DOHH2 (cell line): Measurements from ENCODE around the gene SNX3.

ENCODE experiments used
- H3F3A ChIP-seq: fragments of 200-600 bp; sonication (generic), shearing (Covaris generic); 2 replicates; pipeline ENCODE4 v1.6.0; 2016; ENCODE audit warnings: antibody characterized with exemption, mild to moderate bottlenecking; ENCODE audit not compliant: control insufficient read depth, insufficient read depth
- H3K27ac ChIP-seq: fragments of 200-600 bp; sonication (generic); 2 replicates; pipeline ENCODE4 v1.5.1; 2014; ENCODE audit warnings: low read depth, mild to moderate bottlenecking, low read length, moderate library complexity
- H3K27me3 ChIP-seq: fragments of 200-600 bp; sonication (generic); 2 replicates; pipeline ENCODE4 v1.6.1; 2014; ENCODE audit warnings: mild to moderate bottlenecking, low read length, mixed read lengths; ENCODE audit not compliant: control insufficient read depth
- H3K36me3 ChIP-seq: fragments of 200-600 bp; sonication (generic); 2 replicates; pipeline ENCODE4 v1.6.1; 2014; ENCODE audit warnings: mild to moderate bottlenecking, low read length, moderate library complexity, mixed read lengths; ENCODE audit not compliant: control insufficient read depth
- H3K4me1 ChIP-seq: fragments of 200-600 bp; sonication (generic); 2 replicates; pipeline ENCODE4 v1.6.1; 2014; ENCODE audit warnings: mild to moderate bottlenecking, low read length, mixed read lengths; ENCODE audit not compliant: control insufficient read depth
- H3K4me2 ChIP-seq: fragments of 200-600 bp; sonication (generic); 2 replicates; pipeline ENCODE4 v1.6.0; 2014; ENCODE audit warnings: mild to moderate bottlenecking, low read length, moderate library complexity
- H3K4me3 ChIP-seq: fragments of 200-600 bp; sonication (generic); 2 replicates; pipeline ENCODE4 v1.5.1; 2014; ENCODE audit warnings: mild to moderate bottlenecking, low read length, mixed read lengths
- H3K79me2 ChIP-seq: fragments of 200-600 bp; sonication (generic); 2 replicates; pipeline ENCODE4 v1.6.1; 2014; ENCODE audit warnings: mild to moderate bottlenecking, low read length, mixed read lengths; ENCODE audit not compliant: control insufficient read depth
- H3K9me2 ChIP-seq: fragments of 200-600 bp; sonication (generic); replicated peaks from 2 replicates; pipeline ENCODE4 v1.6.1; 2014; ENCODE audit warnings: mild to moderate bottlenecking, low read length, mixed read lengths; ENCODE audit not compliant: control insufficient read depth
- H3K9me3 ChIP-seq: fragments of 200-600 bp; sonication (generic); 2 replicates; pipeline ENCODE4 v1.6.1; 2014; ENCODE audit warnings: antibody characterized with exemption, low read length, mixed read lengths; ENCODE audit not compliant: control insufficient read depth, insufficient read depth
- H4K20me1 ChIP-seq: fragments of 200-600 bp; sonication (generic); 2 replicates; pipeline ENCODE4 v1.6.0; 2014; ENCODE audit warnings: low read depth, mild to moderate bottlenecking, antibody characterized with exemption, low read length, moderate library complexity; ENCODE audit not compliant: control insufficient read depth, insufficient read depth
- CTCF ChIP-seq: fragments of 200-600 bp; sonication (generic); IDR thresholded peaks from one replicate; pipeline ENCODE4 v1.5.1; 2014; ENCODE audit warnings: antibody characterized with exemption, mild to moderate bottlenecking, low read depth, low read length; ENCODE audit not compliant: poor library complexity, severe bottlenecking
- EZH2phosphoT487 ChIP-seq: fragments of 200-600 bp; sonication (generic); IDR thresholded peaks from 2 replicates; pipeline ENCODE4 v1.6.1; 2017; ENCODE audit warnings: borderline replicate concordance, mild to moderate bottlenecking, antibody characterized with exemption, low read length, moderate library complexity, mixed read lengths

Gene SNX3

GRCh38 chr6:108165714-108166663 lies 94.9 kb downstream of the SNX3 start, which contains the start of gene NR2E1:
TSS of gene NR2E1 (plus strand) at chr6:108166022. CDS start at chr6:108166766, 744 bp downstream.
- Histone ChIP-seq H4K20me1 (no peaks in the 10 kb centered on the region), H3K4me3 (no peak within 1 kb of the TSS), H3K27ac (no peak within 1 kb of the TSS), H3F3A (no peaks in the 10 kb centered on the region), H3K4me1 (peaks cover 9% of the 10 kb centered on the region), H3K9me2 (no peaks in the 10 kb centered on the region), H3K9me3 (no peaks in the 10 kb centered on the region), H3K36me3 (no peaks in the 10 kb centered on the region), H3K4me2 (no peak within 1 kb of the TSS), H3K79me2 (no peaks in the 10 kb centered on the region), H3K27me3 (peaks cover 71% of the 10 kb centered on the region)
- no peak for TF ChIP-seq CTCF
- TF ChIP-seq EZH2phosphoT487 = no peak

- no peaks in the 10 kb centered on the region for H3F3A ChIP-seq
- no peaks in the 10 kb centered on the region for H3K9me3 ChIP-seq
- H3K9me2 ChIP-seq = no peaks in the 10 kb centered on the region
- H4K20me1 ChIP-seq = no peaks in the 10 kb centered on the region
- H3K36me3 ChIP-seq = no peaks in the 10 kb centered on the region
- no peak overlapping the region for H3K4me3 ChIP-seq
- TF ChIP-seq EZH2phosphoT487 (no peak), CTCF (no peak)
- H3K27me3 ChIP-seq = peaks cover 75% of the 10 kb centered on the region
- H3K4me1 ChIP-seq = peaks cover 9% of the 10 kb centered on the region
- no peak overlapping the region for H3K4me2 ChIP-seq
- no peak overlapping the region for H3K27ac ChIP-seq
- no peaks in the 10 kb centered on the region for H3K79me2 ChIP-seq
Measured at GRCh38 chr6:108164815-108165706, 95.8 kb downstream of the SNX3 start.

GRCh38 chr6:108164543-108164814 lies 96.4 kb downstream of the SNX3 start:
- Histone ChIP-seq H4K20me1 (no peaks in the 10 kb centered on the region), H3K4me3 (no peak overlapping the region), H3K4me1 (peaks cover 9% of the 10 kb centered on the region), H3K9me2 (no peaks in the 10 kb centered on the region), H3K27me3 (peaks cover 78% of the 10 kb centered on the region), H3K9me3 (no peaks in the 10 kb centered on the region), H3K79me2 (no peaks in the 10 kb centered on the region), H3K36me3 (no peaks in the 10 kb centered on the region), H3F3A (no peaks in the 10 kb centered on the region), H3K4me2 (no peak overlapping the region), H3K27ac (no peak overlapping the region)
- TF ChIP-seq CTCF (no peak), EZH2phosphoT487 (no peak)
